IMR-90 (cell line): ENCODE data around the gene UBASH3B. TPM values are rescaled to one million over a fixed set of nuclear protein-coding genes. Genes with fewer than 3 reads are reported as not detected.

Source experiments
- ATAC-seq: fragments of 200-7000 bp; cut with Tn5 transposase; 2 replicates; pipeline ENCODE4 v1.9.1; 2020; ENCODE audit warnings: low read depth, mild to moderate bottlenecking, moderate library complexity
- BruUV-seq: library from RNA; stranded (reverse); fragments of 400-500 nt; replicated peaks from 2 replicates; lab custom pipeline; 2021; lab: Mats Ljungman, UMichigan
- CTCF ChIA-PET: fragments of 300-600 bp; formaldehyde crosslinking; extraction: SDS; loops from one replicate; lab custom pipeline; 2021; ENCODE audit warnings: antibody characterized with exemption; lab: Yijun Ruan, JAX
- POLR2A ChIA-PET: fragments of 300-600 bp; sonication (Branson Sonifier 250); formaldehyde crosslinking; loops from one replicate; lab custom pipeline; 2022; ENCODE audit warnings: antibody characterized with exemption; ENCODE audit not compliant: unreplicated experiment; lab: Charles Lee
- DNase-seq: peaks from one replicate; pipeline ENCODE4 v3.0.0; 2013
- H2AFZ ChIP-seq: replicated peaks from 2 replicates; pipeline ENCODE3; 2013; ENCODE audit warnings: low read length, mild to moderate bottlenecking; ENCODE audit not compliant: poor library complexity
- H2AK5ac ChIP-seq: 2 replicates; pipeline ENCODE4 v1.6.1; 2013; ENCODE audit warnings: low read depth, low read length, inconsistent platforms
- H2AK9ac ChIP-seq: replicated peaks from 2 replicates; pipeline ENCODE3; 2013; ENCODE audit warnings: mild to moderate bottlenecking, low read depth, low read length, moderate library complexity; ENCODE audit not compliant: poor library complexity
- H2BK120ac ChIP-seq: 2 replicates; pipeline ENCODE4 v1.6.1; 2013; ENCODE audit warnings: low read depth, low read length, inconsistent platforms
- H2BK15ac ChIP-seq: 3 replicates; pipeline ENCODE4 v1.6.1; 2013; ENCODE audit warnings: low read depth, low read length, inconsistent platforms
- H2BK20ac ChIP-seq: 2 replicates; pipeline ENCODE4 v1.6.1; 2013; ENCODE audit warnings: low read depth, mild to moderate bottlenecking, inconsistent platforms, low read length, moderate library complexity
- H2BK5ac ChIP-seq: 2 replicates; pipeline ENCODE4 v1.6.1; 2013; ENCODE audit warnings: mild to moderate bottlenecking, low read depth, low read length, inconsistent platforms; ENCODE audit not compliant: poor library complexity, severe bottlenecking
- H3K14ac ChIP-seq: replicated peaks from 2 replicates; pipeline ENCODE4 v1.6.1; 2013; ENCODE audit warnings: low read depth, low read length, inconsistent platforms
- H3K18ac ChIP-seq: 2 replicates; pipeline ENCODE4 v1.6.1; 2013; ENCODE audit warnings: low read depth, low read length, control low read depth
- H3K23ac ChIP-seq: 2 replicates; pipeline ENCODE4 v1.6.1; 2013; ENCODE audit warnings: low read depth, low read length, inconsistent platforms
- H3K27ac ChIP-seq: 2 replicates; pipeline ENCODE4 v1.5.1; 2013; ENCODE audit warnings: mild to moderate bottlenecking, control low read depth, low read length; ENCODE audit not compliant: insufficient read depth
- H3K27me3 ChIP-seq: 2 replicates; pipeline ENCODE4 v1.6.1; 2013; ENCODE audit warnings: low read length; ENCODE audit not compliant: control insufficient read depth, insufficient read depth
- H3K36me3 ChIP-seq: 2 replicates; pipeline ENCODE4 v1.6.1; 2013; ENCODE audit warnings: low read length, mixed read lengths; ENCODE audit not compliant: control insufficient read depth, insufficient read depth
- H3K4ac ChIP-seq: 2 replicates; pipeline ENCODE4 v1.6.1; 2013; ENCODE audit warnings: low read depth, low read length, inconsistent platforms
- H3K4me1 ChIP-seq: 2 replicates; pipeline ENCODE4 v1.6.1; 2013; ENCODE audit warnings: low read length, mixed read lengths; ENCODE audit not compliant: control insufficient read depth, insufficient read depth
- H3K4me2 ChIP-seq: 2 replicates; pipeline ENCODE4 v1.6.1; 2013; ENCODE audit warnings: low read depth, mild to moderate bottlenecking, control low read depth, low read length, moderate library complexity
- H3K4me3 ChIP-seq: 2 replicates; pipeline ENCODE4 v1.5.1; 2013; ENCODE audit warnings: low read depth, mild to moderate bottlenecking, control low read depth, low read length, moderate library complexity; ENCODE audit not compliant: insufficient read depth
- H3K56ac ChIP-seq: 2 replicates; pipeline ENCODE4 v1.6.1; 2013; ENCODE audit warnings: low read length, inconsistent platforms; ENCODE audit not compliant: insufficient read depth; ENCODE audit errors: extremely low read depth
- H3K79me1 ChIP-seq, 2 experiments: 2 replicates each; pipeline ENCODE4 v1.6.1; 2013; ENCODE audit warnings: low read length in 2 of 2, inconsistent platforms in 1 of 2, low read depth in 1 of 2
- H3K9ac ChIP-seq: 2 replicates; pipeline ENCODE4 v1.6.1; 2013; ENCODE audit warnings: low read depth, low read length, control low read depth
- H3K9me1 ChIP-seq: 2 replicates; pipeline ENCODE4 v1.6.1; 2013; ENCODE audit warnings: low read length, inconsistent platforms; ENCODE audit not compliant: insufficient read depth
- H3K9me3 ChIP-seq: 2 replicates; pipeline ENCODE4 v1.6.1; 2013; ENCODE audit warnings: low read length; ENCODE audit not compliant: control insufficient read depth, insufficient read depth
- H4K20me1 ChIP-seq: 2 replicates; pipeline ENCODE4 v1.6.1; 2013; ENCODE audit warnings: low read length, inconsistent platforms; ENCODE audit not compliant: insufficient read depth
- H4K5ac ChIP-seq: 2 replicates; pipeline ENCODE4 v1.6.1; 2013; ENCODE audit warnings: mild to moderate bottlenecking, low read depth, low read length, control low read depth
- H4K8ac ChIP-seq, 2 experiments: 2 replicates each; pipeline ENCODE4 v1.6.1; 2013; ENCODE audit warnings: low read depth in 2 of 2, low read length in 2 of 2, control low read depth in 1 of 2, inconsistent platforms in 1 of 2
- H4K91ac ChIP-seq: 2 replicates; pipeline ENCODE4 v1.6.1; 2013; ENCODE audit warnings: low read depth, low read length, inconsistent platforms; ENCODE audit not compliant: insufficient read depth
- BHLHE40 ChIP-seq: fragments of 150-350 bp; IDR thresholded peaks from 2 replicates; pipeline ENCODE4 v1.6.1; 2016; ENCODE audit warnings: mild to moderate bottlenecking, low read depth, low read length
- CEBPB ChIP-seq: IDR thresholded peaks from 2 replicates; pipeline ENCODE4 v1.6.1; 2012; ENCODE audit warnings: low read depth, low read length, improper control_type of control experiment
- ELK1 ChIP-seq: fragments of 150-350 bp; IDR thresholded peaks from 2 replicates; pipeline ENCODE4 v1.6.1; 2016; ENCODE audit warnings: low read depth, mild to moderate bottlenecking, low read length, moderate library complexity, borderline replicate concordance
- MAFK ChIP-seq: IDR thresholded peaks from 2 replicates; pipeline ENCODE4 v1.6.1; 2012; ENCODE audit warnings: low read depth, low read length, improper control_type of control experiment
- RCOR1 ChIP-seq: IDR thresholded peaks from 2 replicates; pipeline ENCODE4 v1.6.1; 2012; ENCODE audit warnings: mild to moderate bottlenecking, low read length, improper control_type of control experiment; ENCODE audit not compliant: insufficient replicate concordance
- WGBS, 2 experiments: methylation state at CpG; one replicate each; pipeline versions ENCODE4 v1.1.5 to v1.1.7; 2013; ENCODE audit warnings: missing lambda C conversion rate in 2 of 2; ENCODE audit not compliant: insufficient read length in 1 of 2; ENCODE audit errors: extremely low coverage in 2 of 2; 5-methylcytosine and 5-hydroxymethylcytosine counted together
- dilution Hi-C: fragments of 300-500 bp; cut with HindIII; formaldehyde crosslinking; loops from one replicate; pipeline ENCODE4 v1.14.3; 2018; ENCODE audit warnings: low sequenced_read_pairs; ENCODE audit not compliant: unreplicated experiment
- in situ Hi-C: fragments of 300-500 bp; cut with MboI; formaldehyde crosslinking; loops from 3 replicates; pipeline ENCODE4 v1.14.3; 2019; ENCODE audit warnings: low sequenced_read_pairs, inconsistent platforms, mixed read lengths
- intact Hi-C: fragments of 100-400 bp; cut with micrococcal nuclease; formaldehyde crosslinking; loops from 2 replicates; pipeline ENCODE4 v1.10.0; 2022
- polyA plus RNA-seq, 3 experiments: library from polyadenylated mRNA; depleted of rRNA; stranded (reverse); fragments of >200 nt; gene quantifications; 2 replicates each; pipeline ENCODE4 v1.2.3, GENCODE V29; 2012; ENCODE audit warnings: low replicate concordance in 1 of 3
- total RNA-seq: library from RNA; depleted of rRNA; stranded (reverse); fragments of >200 nt; gene quantifications from 2 replicates; pipeline ENCODE4 v1.2.3, GENCODE V29; 2012

The UBASH3B gene
- total and polyA plus RNA-seq, 2 of the 4 experiments (the other 2 are of a cell fraction), result 27.2 to 48.0 TPM

GRCh38 chr11:122645847-122646246, 9.7 kb upstream of the UBASH3B start:
- no peak overlapping the region; the same call in 2 of the 3 replicates for H2BK15ac ChIP-seq
- ATAC-seq, result no peak
- no peaks in the 10 kb centered on the region for H3K36me3 ChIP-seq
- peaks cover 15% of the 10 kb centered on the region for H3K4me1 ChIP-seq
- H3K18ac ChIP-seq, result peak overlapping the region; percentile 24; the same call in 1 of the 2 replicates
- TF ChIP-seq ELK1 (no peak), MAFK (no peak), CEBPB (no peak), RCOR1 (no peak), BHLHE40 (no peak)
- H3K4me2 ChIP-seq, result no peak overlapping the region
- peak overlapping the region; percentile 53 for H2BK5ac ChIP-seq
- H4K20me1 ChIP-seq, result no peaks in the 10 kb centered on the region
- ChIA-PET POLR2A (no interaction called here), CTCF (no interaction called here)
- H3K27ac ChIP-seq, result no peak overlapping the region
- no TSS peak for BruUV-seq
- peak; percentile 45 for DNase-seq
- peak overlapping the region; percentile 75; the same call in 1 of the 2 replicates for H2BK20ac ChIP-seq
- H3K9me1 ChIP-seq, result peaks cover 16% of the 10 kb centered on the region
- H3K4ac ChIP-seq, result peak overlapping the region; percentile 65; the same call in 1 of the 2 replicates
- H3K9me3 ChIP-seq, result no peaks in the 10 kb centered on the region
- H4K8ac ChIP-seq, result peak overlapping the region in 1 of 2 experiments; percentile 36; a peak in 1 of 4 replicates
- H3K56ac ChIP-seq, result no peak overlapping the region
- no peak overlapping the region for H3K23ac ChIP-seq
- no peak overlapping the region for H3K9ac ChIP-seq
- no peak overlapping the region for H3K4me3 ChIP-seq
- H2AK5ac ChIP-seq, result 0 out of 2 replicates have a peak overlapping the region, but pooled peaks have one; percentile 43
- 100% methylated on average over 4 of the region's 5 CpGs; no CpG with 5 or more reads in 1 of the 2 experiments for WGBS, 2 experiments
- dilution Hi-C loops, result no loop called here
- no peaks in the 10 kb centered on the region for H3K79me1 ChIP-seq
- no peak overlapping the region for H4K91ac ChIP-seq
- intact Hi-C loops, result no loop called here
- H2AK9ac ChIP-seq, result no peak overlapping the region
- peak overlapping the region; percentile 81 for H2BK120ac ChIP-seq
- H3K14ac ChIP-seq, result no peak overlapping the region
- no peaks in the 10 kb centered on the region for H3K27me3 ChIP-seq
- in situ Hi-C loops, result no loop called here
- no peak overlapping the region for H4K5ac ChIP-seq
- no peak overlapping the region for H2AFZ ChIP-seq
